22Rv1 (cell line): Measurements from ENCODE around the gene GTF3C5.
"Not testable (repeated sequence)": the region's sequence is repeated elsewhere in the genome, so short reads cannot be mapped to it uniquely, and the experiment has no call there.

Source experiments
- H3K27ac ChIP-seq: fragments of 450-650 bp; 2 replicates; pipeline ENCODE4 v1.5.1; 2017
- CTCF ChIP-seq: fragments of 450-650 bp; IDR thresholded peaks from 2 replicates; pipeline ENCODE4 v1.5.1; 2017; ENCODE audit warnings: mild to moderate bottlenecking
- ZFX ChIP-seq: fragments of 450-650 bp; IDR thresholded peaks from 2 replicates; pipeline ENCODE4 v1.6.1; 2017; ENCODE audit warnings: antibody characterized with exemption, borderline replicate concordance

GTF3C5 gene

GRCh38 chr9:133067813-133068212 is 37.0 kb downstream of the GTF3C5 start:
- no peak for TF ChIP-seq ZFX
- TF ChIP-seq CTCF: no peak
- H3K27ac ChIP-seq: no peak overlapping the region

DNA sequence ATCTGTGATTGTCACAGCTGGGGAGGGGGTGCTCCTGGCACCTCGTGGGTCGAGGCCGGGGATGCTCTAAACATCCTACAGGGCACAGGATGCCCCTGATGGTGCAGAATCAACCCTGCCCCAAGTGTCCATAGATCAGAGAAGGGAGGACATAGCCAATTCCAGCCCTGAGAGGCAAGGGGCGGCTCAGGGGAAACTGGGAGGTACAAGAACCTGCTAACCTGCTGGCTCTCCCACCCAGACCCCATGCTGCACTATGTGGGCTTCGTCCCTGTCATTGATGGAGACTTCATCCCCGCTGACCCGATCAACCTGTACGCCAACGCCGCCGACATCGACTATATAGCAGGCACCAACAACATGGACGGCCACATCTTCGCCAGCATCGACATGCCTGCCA is 37.6 kb downstream of the GTF3C5 start:
- H3K27ac ChIP-seq: not testable (repeated sequence)

DNA sequence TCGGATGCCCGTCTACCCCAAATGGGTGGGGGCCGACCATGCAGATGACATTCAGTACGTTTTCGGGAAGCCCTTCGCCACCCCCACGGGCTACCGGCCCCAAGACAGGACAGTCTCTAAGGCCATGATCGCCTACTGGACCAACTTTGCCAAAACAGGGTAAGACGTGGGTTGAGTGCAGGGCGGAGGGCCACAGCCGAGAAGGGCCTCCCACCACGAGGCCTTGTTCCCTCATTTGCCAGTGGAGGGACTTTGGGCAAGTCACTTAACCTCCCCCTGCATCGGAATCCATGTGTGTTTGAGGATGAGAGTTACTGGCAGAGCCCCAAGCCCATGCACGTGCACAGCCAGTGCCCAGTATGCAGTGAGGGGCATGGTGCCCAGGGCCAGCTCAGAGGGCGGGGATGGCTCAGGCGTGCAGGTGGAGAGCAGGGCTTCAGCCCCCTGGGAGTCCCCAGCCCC is 39.7 kb downstream of the GTF3C5 start:
- H3K27ac ChIP-seq: not testable (repeated sequence)

DNA sequence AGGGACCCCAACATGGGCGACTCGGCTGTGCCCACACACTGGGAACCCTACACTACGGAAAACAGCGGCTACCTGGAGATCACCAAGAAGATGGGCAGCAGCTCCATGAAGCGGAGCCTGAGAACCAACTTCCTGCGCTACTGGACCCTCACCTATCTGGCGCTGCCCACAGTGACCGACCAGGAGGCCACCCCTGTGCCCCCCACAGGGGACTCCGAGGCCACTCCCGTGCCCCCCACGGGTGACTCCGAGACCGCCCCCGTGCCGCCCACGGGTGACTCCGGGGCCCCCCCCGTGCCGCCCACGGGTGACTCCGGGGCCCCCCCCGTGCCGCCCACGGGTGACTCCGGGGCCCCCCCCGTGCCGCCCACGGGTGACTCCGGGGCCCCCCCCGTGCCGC is 40.2 kb downstream of the GTF3C5 start:
- not testable (repeated sequence) for H3K27ac ChIP-seq

DNA sequence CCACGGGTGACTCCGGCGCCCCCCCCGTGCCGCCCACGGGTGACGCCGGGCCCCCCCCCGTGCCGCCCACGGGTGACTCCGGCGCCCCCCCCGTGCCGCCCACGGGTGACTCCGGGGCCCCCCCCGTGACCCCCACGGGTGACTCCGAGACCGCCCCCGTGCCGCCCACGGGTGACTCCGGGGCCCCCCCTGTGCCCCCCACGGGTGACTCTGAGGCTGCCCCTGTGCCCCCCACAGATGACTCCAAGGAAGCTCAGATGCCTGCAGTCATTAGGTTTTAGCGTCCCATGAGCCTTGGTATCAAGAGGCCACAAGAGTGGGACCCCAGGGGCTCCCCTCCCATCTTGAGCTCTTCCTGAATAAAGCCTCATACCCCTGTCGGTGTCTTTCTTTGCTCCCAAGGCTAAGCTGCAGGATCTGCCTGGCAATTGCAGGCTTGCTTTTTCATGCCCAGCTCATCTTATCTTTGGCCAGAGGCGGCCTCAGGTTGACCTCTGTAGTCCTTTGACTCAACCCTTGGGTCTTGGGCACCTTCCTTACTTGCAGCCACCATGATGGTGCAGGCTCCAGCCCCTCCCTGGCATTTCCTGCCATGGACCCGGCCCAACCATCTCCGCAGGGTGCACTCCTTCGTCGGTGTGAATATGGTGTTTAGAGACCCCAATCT is 40.8 kb downstream of the GTF3C5 start:
- TF ChIP-seq ZFX: no peak
- TF ChIP-seq CTCF: no peak
- no peak overlapping the region for H3K27ac ChIP-seq

DNA sequence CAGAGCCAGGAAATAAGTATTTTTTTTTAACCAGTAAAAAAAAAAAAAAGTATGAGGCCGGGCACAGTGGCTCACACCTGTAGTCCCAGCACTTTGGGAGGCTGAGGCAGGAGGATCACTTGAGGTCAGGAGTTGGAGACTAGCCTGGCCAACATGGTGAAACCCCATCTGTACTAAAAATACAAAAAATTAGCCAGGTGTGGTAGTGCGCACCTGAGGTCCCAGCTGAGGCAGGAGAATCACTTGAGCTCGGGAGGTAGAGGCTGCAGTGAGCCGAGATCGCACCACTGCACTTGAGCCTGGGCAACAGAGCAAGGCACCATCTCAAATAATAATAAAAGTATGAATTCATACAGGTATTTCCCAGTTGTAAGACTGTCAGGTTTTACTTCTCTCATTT is 41.4 kb downstream of the GTF3C5 start:
- not testable (repeated sequence) for H3K27ac ChIP-seq

GRCh38 chr9:133073086-133074014 is 42.6 kb downstream of the GTF3C5 start:
- no peak for TF ChIP-seq ZFX
- no peak for TF ChIP-seq CTCF
- H3K27ac ChIP-seq: no peak overlapping the region

- H3K27ac ChIP-seq: no peak overlapping the region
- TF ChIP-seq ZFX (no peak), CTCF (no peak)
Measured at GRCh38 chr9:133074111-133074651, 43.4 kb downstream of the GTF3C5 start.

- no peak overlapping the region for H3K27ac ChIP-seq
- TF ChIP-seq CTCF: no peak
- no peak for TF ChIP-seq ZFX
Measured at GRCh38 chr9:133075925-133076630, 45.3 kb downstream of the GTF3C5 start.
